ENCODE data around the gene JAZF1. TPM values are rescaled to one million over a fixed set of nuclear protein-coding genes. Genes with fewer than 3 reads are reported as not detected.

Gene JAZF1
- total RNA-seq, 1 donor from 2014 or later: 33.8 TPM

DNA sequence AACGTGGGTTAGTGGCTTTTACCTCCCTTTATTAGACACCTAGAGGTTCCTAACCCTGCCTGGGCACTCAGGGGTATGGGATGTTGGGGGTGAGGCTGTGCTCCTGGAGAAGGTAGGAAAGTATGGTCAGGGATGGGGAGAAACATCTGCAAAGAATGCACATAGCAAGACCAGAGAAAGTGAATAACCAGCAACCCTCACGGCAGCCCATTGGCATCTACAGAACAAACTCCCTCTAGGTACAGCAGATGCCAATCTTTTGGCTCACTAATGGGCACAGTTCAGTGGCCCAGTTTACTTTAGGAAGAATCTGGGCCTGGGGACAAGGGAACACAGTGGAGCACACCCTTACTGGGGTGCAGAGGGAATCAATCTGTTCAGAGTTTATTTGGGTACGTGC, 143.9 kb downstream of the JAZF1 start:
- H3K4me1 Mint-ChIP-seq (ENCODE audit: low read depth): peaks cover 79% of the 10 kb centered on the region
- H3K27me3 Mint-ChIP-seq (ENCODE audit: low read depth): no peaks in the 10 kb centered on the region
- peak overlapping the region; percentile 34 for H3K4me3 Mint-ChIP-seq (ENCODE audit: unreplicated experiment)
- DNase-seq (ENCODE audit: low spot score): no peak
- H3K9me3 Mint-ChIP-seq (ENCODE audit: low read depth): no peaks in the 10 kb centered on the region
- no peaks in the 10 kb centered on the region for H3K36me3 Mint-ChIP-seq (ENCODE audit: low read depth)
- TF ChIP-seq, protein P1, sequence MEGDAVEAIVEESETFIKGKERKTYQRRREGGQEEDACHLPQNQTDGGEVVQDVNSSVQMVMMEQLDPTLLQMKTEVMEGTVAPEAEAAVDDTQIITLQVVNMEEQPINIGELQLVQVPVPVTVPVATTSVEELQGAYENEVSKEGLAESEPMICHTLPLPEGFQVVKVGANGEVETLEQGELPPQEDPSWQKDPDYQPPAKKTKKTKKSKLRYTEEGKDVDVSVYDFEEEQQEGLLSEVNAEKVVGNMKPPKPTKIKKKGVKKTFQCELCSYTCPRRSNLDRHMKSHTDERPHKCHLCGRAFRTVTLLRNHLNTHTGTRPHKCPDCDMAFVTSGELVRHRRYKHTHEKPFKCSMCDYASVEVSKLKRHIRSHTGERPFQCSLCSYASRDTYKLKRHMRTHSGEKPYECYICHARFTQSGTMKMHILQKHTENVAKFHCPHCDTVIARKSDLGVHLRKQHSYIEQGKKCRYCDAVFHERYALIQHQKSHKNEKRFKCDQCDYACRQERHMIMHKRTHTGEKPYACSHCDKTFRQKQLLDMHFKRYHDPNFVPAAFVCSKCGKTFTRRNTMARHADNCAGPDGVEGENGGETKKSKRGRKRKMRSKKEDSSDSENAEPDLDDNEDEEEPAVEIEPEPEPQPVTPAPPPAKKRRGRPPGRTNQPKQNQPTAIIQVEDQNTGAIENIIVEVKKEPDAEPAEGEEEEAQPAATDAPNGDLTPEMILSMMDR (IDR thresholded peaks at IDR 0.05): no peak
- H3K27ac Mint-ChIP-seq (ENCODE audit: unreplicated experiment): peak overlapping the region; percentile 93

DNA sequence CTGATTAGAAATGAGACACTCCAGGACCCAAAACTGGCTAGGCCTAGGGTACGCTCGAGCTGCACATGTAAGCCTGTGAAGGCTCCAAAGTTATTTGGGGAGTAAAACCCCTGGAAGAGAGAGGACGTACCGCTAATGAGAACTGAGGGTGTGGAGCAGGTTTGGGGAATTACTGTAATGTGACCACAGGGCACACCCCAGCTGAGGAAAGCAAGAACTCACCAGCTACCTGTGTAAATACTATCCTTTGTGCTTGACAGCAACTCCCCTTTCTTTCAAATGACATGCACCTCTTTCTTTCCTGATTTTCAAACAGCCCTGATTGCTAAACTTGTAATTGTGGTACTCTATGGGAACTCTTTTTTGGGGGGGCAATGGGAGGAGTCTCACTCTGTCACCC, 147.2 kb downstream of the JAZF1 start:
- H3K4me3 Mint-ChIP-seq (ENCODE audit: unreplicated experiment): no peak overlapping the region
- H3K27me3 Mint-ChIP-seq (ENCODE audit: low read depth): no peaks in the 10 kb centered on the region
- H3K36me3 Mint-ChIP-seq (ENCODE audit: low read depth): peaks cover 2% of the 10 kb centered on the region
- peaks cover 63% of the 10 kb centered on the region for H3K4me1 Mint-ChIP-seq (ENCODE audit: low read depth)
- no peak for DNase-seq (ENCODE audit: low spot score)
- TF ChIP-seq, protein P1 (IDR thresholded peaks at IDR 0.05): no peak
- H3K27ac Mint-ChIP-seq (ENCODE audit: unreplicated experiment): peak overlapping the region; percentile 20
- no peaks in the 10 kb centered on the region for H3K9me3 Mint-ChIP-seq (ENCODE audit: low read depth)

DNA sequence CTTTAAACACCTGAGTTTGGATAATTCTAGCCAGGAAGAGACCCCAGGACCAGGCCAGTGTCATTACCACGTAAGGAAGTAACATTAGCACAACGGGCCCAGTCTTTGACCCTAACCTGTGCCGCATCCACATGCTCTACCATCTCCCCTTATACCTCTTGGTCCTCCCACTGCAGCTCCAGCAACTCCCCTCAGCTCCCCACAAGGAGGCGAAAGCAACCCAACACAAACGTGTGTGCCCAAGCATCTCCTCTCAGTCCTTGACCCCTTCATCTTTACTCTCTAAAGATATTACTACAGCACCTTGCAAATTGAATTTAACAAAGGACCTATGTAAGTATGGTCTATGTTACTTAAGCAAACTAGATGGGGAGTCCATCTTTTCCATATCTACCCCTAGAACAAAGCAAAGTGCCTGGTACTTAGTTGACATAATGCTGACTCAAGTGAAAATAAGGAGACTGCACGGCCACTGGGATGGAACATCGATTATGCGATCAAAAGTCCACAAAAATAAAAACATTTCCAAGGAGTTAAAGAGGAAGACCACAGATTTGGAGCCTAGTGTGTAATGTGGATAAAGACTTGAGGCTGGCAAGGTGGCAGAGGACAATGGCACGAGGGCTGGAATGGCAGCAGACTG, 147.7 kb downstream of the JAZF1 start:
- no peaks in the 10 kb centered on the region for H3K9me3 Mint-ChIP-seq (ENCODE audit: low read depth)
- TF ChIP-seq, protein P1 (IDR thresholded peaks at IDR 0.05): no peak
- no peak overlapping the region for H3K27ac Mint-ChIP-seq (ENCODE audit: unreplicated experiment)
- H3K4me1 Mint-ChIP-seq (ENCODE audit: low read depth): peaks cover 59% of the 10 kb centered on the region
- DNase-seq (ENCODE audit: low spot score): no peak
- H3K36me3 Mint-ChIP-seq (ENCODE audit: low read depth): peaks cover 2% of the 10 kb centered on the region
- no peak overlapping the region for H3K4me3 Mint-ChIP-seq (ENCODE audit: unreplicated experiment)
- H3K27me3 Mint-ChIP-seq (ENCODE audit: low read depth): no peaks in the 10 kb centered on the region

DNA sequence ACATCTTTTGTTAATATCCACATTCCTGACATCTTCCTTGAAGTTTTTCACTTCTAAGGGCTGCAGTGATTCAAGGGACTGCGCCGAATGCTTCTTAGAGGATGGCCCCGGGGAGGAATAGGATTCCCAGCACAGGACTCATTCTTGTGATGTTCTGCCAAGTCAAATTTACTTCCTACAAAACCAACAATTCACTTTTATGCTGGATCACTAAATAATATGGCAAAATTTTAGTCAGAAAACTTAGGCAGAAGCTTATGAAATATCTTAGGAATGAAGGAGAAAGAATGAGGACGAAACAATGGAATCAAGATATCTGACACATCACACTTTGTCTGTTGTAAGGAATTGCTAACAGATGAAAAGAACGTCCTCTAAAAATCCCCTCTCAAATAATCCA, 151.5 kb downstream of the JAZF1 start:
- no peak overlapping the region for H3K4me3 Mint-ChIP-seq (ENCODE audit: unreplicated experiment)
- no peak for DNase-seq (ENCODE audit: low spot score)
- peak overlapping the region; percentile 38 for H3K27ac Mint-ChIP-seq (ENCODE audit: unreplicated experiment)
- H3K27me3 Mint-ChIP-seq (ENCODE audit: low read depth): no peaks in the 10 kb centered on the region
- H3K4me1 Mint-ChIP-seq (ENCODE audit: low read depth): peaks cover 29% of the 10 kb centered on the region
- H3K36me3 Mint-ChIP-seq (ENCODE audit: low read depth): peaks cover 2% of the 10 kb centered on the region
- TF ChIP-seq, protein P1 (IDR thresholded peaks at IDR 0.05): no peak
- H3K9me3 Mint-ChIP-seq (ENCODE audit: low read depth): no peaks in the 10 kb centered on the region

DNA sequence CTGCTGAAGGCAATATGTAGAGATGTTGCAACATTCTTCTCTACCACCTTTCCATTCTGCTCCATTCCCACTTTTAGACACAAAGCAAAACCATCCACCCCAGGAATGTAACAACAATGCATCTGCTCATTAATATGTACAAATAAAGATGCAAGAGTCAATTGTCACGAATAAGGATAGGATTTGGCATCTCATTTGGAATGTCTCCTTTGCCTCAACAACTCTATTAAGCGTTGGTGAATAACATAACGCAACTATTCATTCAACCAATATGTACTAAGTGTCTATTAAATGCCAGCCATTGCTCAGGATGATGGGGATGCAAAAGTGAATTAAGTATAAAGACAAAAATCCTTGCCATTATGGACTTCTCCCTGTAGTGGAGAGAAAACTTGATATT, 152.1 kb downstream of the JAZF1 start:
- TF ChIP-seq, protein P1 (IDR thresholded peaks at IDR 0.05): no peak
- DNase-seq (ENCODE audit: low spot score): no peak
- Mint-ChIP-seq H3K9me3 (ENCODE audit: low read depth) (no peaks in the 10 kb centered on the region), H3K4me1 (ENCODE audit: low read depth) (peaks cover 27% of the 10 kb centered on the region), H3K27me3 (ENCODE audit: low read depth) (no peaks in the 10 kb centered on the region), H3K27ac (ENCODE audit: unreplicated experiment) (no peak overlapping the region), H3K4me3 (ENCODE audit: unreplicated experiment) (no peak overlapping the region), H3K36me3 (ENCODE audit: low read depth) (peaks cover 2% of the 10 kb centered on the region)

All from chondrocyte (in vitro differentiated cells).